Keratinocyte (primary cell): ENCODE measurements around the gene BCAR3. TPM values are rescaled to one million over a fixed set of nuclear protein-coding genes. Genes with fewer than 3 reads are reported as not detected.

ENCODE experiments used
- DNase-seq: peaks from one replicate; pipeline ENCODE4 v3.0.0-alpha.2; 2011; ENCODE audit warnings: low read depth, missing footprints, low spot score
- FAIRE-seq: peaks from 2 replicates; lab custom pipeline; 2011; peaks lifted over from hg19 to GRCh38; lab: Jason Lieb, UNC
- H2AFZ ChIP-seq: 2 replicates; pipeline ENCODE4 v1.6.0; 2012; ENCODE audit warnings: low read length, control low read depth, inconsistent platforms; ENCODE audit not compliant: control insufficient read depth
- H3K27ac ChIP-seq: 2 replicates; pipeline ENCODE4 v1.5.1; 2011; ENCODE audit warnings: low read length; ENCODE audit not compliant: control insufficient read depth, insufficient read depth
- H3K27me3 ChIP-seq: 3 replicates; pipeline ENCODE4 v1.6.0; 2011; ENCODE audit warnings: low read length; ENCODE audit not compliant: control insufficient read depth, insufficient read depth; ENCODE audit errors: extremely low read depth
- H3K36me3 ChIP-seq, 2 experiments: 2 replicates in 1 of 2; 3 replicates in 1 of 2; pipeline ENCODE4 v1.5.1; 2011; ENCODE audit warnings: low read length in 2 of 2, mild to moderate bottlenecking in 1 of 2; ENCODE audit not compliant: control insufficient read depth in 2 of 2, insufficient read depth in 2 of 2; ENCODE audit errors: extremely low read depth in 1 of 2
- H3K4me1 ChIP-seq: 3 replicates; pipeline ENCODE4 v1.5.1; 2011; ENCODE audit warnings: low read length; ENCODE audit not compliant: control insufficient read depth, insufficient read depth; ENCODE audit errors: extremely low read depth
- H3K4me2 ChIP-seq: 3 replicates; pipeline ENCODE4 v1.6.0; 2011; ENCODE audit warnings: low read depth, low read length; ENCODE audit not compliant: control insufficient read depth, insufficient read depth; ENCODE audit errors: extremely low read depth
- H3K4me3 ChIP-seq, 3 experiments: fragments of 200-600 bp in 1 of 3; sonication (generic) in 1 of 3; 2 replicates in 2 of 3; 3 replicates in 1 of 3; pipeline ENCODE4 v1.5.1; 2011 to 2016; ENCODE audit warnings: low read length in 3 of 3, mild to moderate bottlenecking in 3 of 3, control low read depth in 2 of 3, inconsistent platforms in 1 of 3, low read depth in 1 of 3, mixed read lengths in 1 of 3, mixed run types in 1 of 3, moderate library complexity in 1 of 3; ENCODE audit not compliant: control insufficient read depth in 2 of 3, insufficient read depth in 2 of 3; ENCODE audit errors: extremely low read depth in 1 of 3
- H3K79me2 ChIP-seq: 2 replicates; pipeline ENCODE4 v1.6.0; 2012; ENCODE audit warnings: low read length; ENCODE audit not compliant: control insufficient read depth, insufficient read depth
- H3K9ac ChIP-seq: 3 replicates; pipeline ENCODE4 v1.6.0; 2011; ENCODE audit warnings: low read length; ENCODE audit not compliant: control insufficient read depth, insufficient read depth; ENCODE audit errors: extremely low read depth
- H3K9me1 ChIP-seq: 3 replicates; pipeline ENCODE4 v1.6.0; 2011; ENCODE audit warnings: low read length; ENCODE audit not compliant: control insufficient read depth, insufficient read depth; ENCODE audit errors: extremely low read depth
- H3K9me3 ChIP-seq: 2 replicates; pipeline ENCODE4 v1.5.1; 2012; ENCODE audit warnings: low read depth, low read length; ENCODE audit not compliant: control insufficient read depth
- H4K20me1 ChIP-seq: 3 replicates; pipeline ENCODE4 v1.6.0; 2011; ENCODE audit warnings: low read length; ENCODE audit not compliant: control insufficient read depth, insufficient read depth; ENCODE audit errors: extremely low read depth
- EZH2 ChIP-seq: IDR thresholded peaks from one replicate; pipeline ENCODE4 v1.6.1; 2012; ENCODE audit warnings: inconsistent platforms, mild to moderate bottlenecking, low read length, moderate library complexity
- dilution Hi-C: fragments of 300-500 bp; cut with MboI; formaldehyde crosslinking; loops from one replicate; pipeline ENCODE4 v1.7.0; 2020; ENCODE audit warnings: low sequenced_read_pairs; ENCODE audit not compliant: extremely low pct_ligation_motif_present
- polyA plus RNA-seq, 5 experiments: library from polyadenylated mRNA; depleted of rRNA in 3 of 5; stranded (reverse) in 3 of 5; stranded (forward) in 1 of 5; unstranded in 1 of 5; fragments of >200 nt; gene quantifications; 1 replicate in 1 of 5; 2 replicates in 3 of 5; 3 replicates in 1 of 5; pipeline versions ENCODE4 v1.2.1 to v1.2.3, GENCODE V29; 2011 to 2012; ENCODE audit warnings: missing spikeins in 2 of 5, low read depth in 1 of 5, low replicate concordance in 1 of 5
- TF ChIP-seq, protein P1 (sequence below), 3 experiments: IDR thresholded peaks in 1 of 3; conservative IDR thresholded peaks in 1 of 3; optimal IDR thresholded peaks in 1 of 3; 2 replicates in 2 of 3; 3 replicates in 1 of 3; pipeline versions ENCODE3 to v1.5.1; 2011; ENCODE audit warnings: low read length in 3 of 3, mild to moderate bottlenecking in 3 of 3, moderate library complexity in 2 of 3, control low read depth in 1 of 3, inconsistent platforms in 1 of 3; ENCODE audit not compliant: insufficient read depth in 2 of 3; ENCODE audit errors: extremely low read depth in 1 of 3

Gene BCAR3
- polyA plus RNA-seq, 1 donor (not counting 4 experiments of a cell fraction or from before 2014, with no cell fraction given), result 77.2 TPM

- dilution Hi-C loops, result no loop called here
- H3K4me1 ChIP-seq, result peaks cover 21% of the 10 kb centered on the region
- peak overlapping the region; percentile 86 for H2AFZ ChIP-seq
These were observed 48.3 kb upstream of the BCAR3 start for GRCh38 chr1:93729906-93730305.

DNA sequence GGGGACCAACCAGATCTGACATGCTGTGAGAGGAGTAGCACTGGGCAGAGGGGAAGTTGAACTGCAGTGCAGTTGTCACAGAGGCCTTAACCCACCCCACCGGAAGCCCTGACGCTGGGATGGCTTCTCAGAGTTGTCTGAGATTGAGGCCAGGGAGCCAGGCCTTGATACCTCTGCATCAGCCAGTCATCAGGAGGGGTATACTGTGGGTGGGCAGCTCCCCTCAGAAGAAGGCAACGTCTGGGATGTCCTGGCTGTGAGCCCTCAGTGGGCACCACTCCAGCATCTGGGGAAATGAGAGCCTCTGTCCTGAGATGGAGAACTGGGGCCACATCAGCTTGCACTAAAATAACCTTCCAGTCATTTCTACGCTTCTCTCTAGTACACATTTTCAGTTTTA lies 47.9 kb upstream of the BCAR3 start:
- no peak for FAIRE-seq

More at GRCh38 chr1:93729906-93730305, 48.3 kb upstream of the BCAR3 start:
- H3K4me2 ChIP-seq, result peak overlapping the region; percentile 55
- no peaks in the 10 kb centered on the region for H3K27me3 ChIP-seq
- no peaks in the 10 kb centered on the region for H3K9me3 ChIP-seq
- no peaks in the 10 kb centered on the region for H3K36me3 ChIP-seq
- DNase-seq, result no peak
- no peaks in the 10 kb centered on the region for H3K79me2 ChIP-seq
- no peak overlapping the region for H3K9ac ChIP-seq
- FAIRE-seq, result no peak
- H3K27ac ChIP-seq, result peak overlapping the region; percentile 53
- H4K20me1 ChIP-seq, result no peaks in the 10 kb centered on the region
- no peak overlapping the region for H3K4me3 ChIP-seq
- H3K9me1 ChIP-seq, result no peaks in the 10 kb centered on the region
- no peak for TF ChIP-seq EZH2
- TF ChIP-seq, protein P1, sequence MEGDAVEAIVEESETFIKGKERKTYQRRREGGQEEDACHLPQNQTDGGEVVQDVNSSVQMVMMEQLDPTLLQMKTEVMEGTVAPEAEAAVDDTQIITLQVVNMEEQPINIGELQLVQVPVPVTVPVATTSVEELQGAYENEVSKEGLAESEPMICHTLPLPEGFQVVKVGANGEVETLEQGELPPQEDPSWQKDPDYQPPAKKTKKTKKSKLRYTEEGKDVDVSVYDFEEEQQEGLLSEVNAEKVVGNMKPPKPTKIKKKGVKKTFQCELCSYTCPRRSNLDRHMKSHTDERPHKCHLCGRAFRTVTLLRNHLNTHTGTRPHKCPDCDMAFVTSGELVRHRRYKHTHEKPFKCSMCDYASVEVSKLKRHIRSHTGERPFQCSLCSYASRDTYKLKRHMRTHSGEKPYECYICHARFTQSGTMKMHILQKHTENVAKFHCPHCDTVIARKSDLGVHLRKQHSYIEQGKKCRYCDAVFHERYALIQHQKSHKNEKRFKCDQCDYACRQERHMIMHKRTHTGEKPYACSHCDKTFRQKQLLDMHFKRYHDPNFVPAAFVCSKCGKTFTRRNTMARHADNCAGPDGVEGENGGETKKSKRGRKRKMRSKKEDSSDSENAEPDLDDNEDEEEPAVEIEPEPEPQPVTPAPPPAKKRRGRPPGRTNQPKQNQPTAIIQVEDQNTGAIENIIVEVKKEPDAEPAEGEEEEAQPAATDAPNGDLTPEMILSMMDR (optimal IDR thresholded peaks at IDR 0.05 in 1 of 3, IDR thresholded peaks at IDR 0.05 in 1 of 3, conservative IDR thresholded peaks at IDR 0.05 in 1 of 3; ENCODE audit: extremely low read depth in 1 of 3, insufficient read depth in 2 of 3, low read length in 3 of 3), result no peak

More for the DNA sequence above, 47.9 kb upstream of the BCAR3 start:
- no peak for TF ChIP-seq EZH2
- TF ChIP-seq, protein P1 (optimal IDR thresholded peaks at IDR 0.05 in 1 of 3, IDR thresholded peaks at IDR 0.05 in 1 of 3, conservative IDR thresholded peaks at IDR 0.05 in 1 of 3; ENCODE audit: extremely low read depth in 1 of 3, insufficient read depth in 2 of 3, low read length in 3 of 3), result no peak
- Histone ChIP-seq H3K9ac (no peak overlapping the region), H3K9me3 (no peaks in the 10 kb centered on the region), H4K20me1 (no peaks in the 10 kb centered on the region), H3K4me3 (no peak overlapping the region), H3K36me3 (no peaks in the 10 kb centered on the region), H2AFZ (no peak overlapping the region), H3K4me2 (no peak overlapping the region), H3K4me1 (peaks cover 21% of the 10 kb centered on the region), H3K9me1 (no peaks in the 10 kb centered on the region), H3K27ac (no peak overlapping the region), H3K79me2 (no peaks in the 10 kb centered on the region), H3K27me3 (no peaks in the 10 kb centered on the region)
- DNase-seq, result no peak
- dilution Hi-C loops, result no loop called here
